GM10847 (cell line): ENCODE data around the gene DNAJC1.

Experiments used
- POLR2A ChIP-seq: IDR thresholded peaks from 2 replicates; pipeline ENCODE4 v1.6.1; 2011; ENCODE audit not compliant: insufficient read length; ENCODE audit errors: extremely low read depth

Gene DNAJC1

DNA sequence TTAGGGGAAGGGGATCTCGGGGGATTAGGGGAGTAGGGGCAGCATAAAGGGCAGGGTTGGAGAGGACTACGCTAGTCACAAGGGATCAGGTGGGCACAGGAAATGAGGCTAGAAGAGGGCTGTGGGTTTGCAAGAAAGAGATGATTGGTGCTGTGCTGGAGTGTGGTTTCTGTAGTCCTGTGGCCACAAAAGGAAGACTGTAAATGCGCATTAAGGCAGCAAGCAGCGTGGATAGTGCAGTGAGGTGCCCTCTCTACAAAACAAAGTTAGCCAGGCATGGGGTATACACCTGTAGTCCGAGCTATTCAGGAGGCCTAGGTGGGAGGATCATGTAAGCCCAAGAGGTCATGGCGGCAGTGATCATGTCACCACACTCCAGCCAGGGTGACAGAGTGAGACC lies 257.4 kb downstream of the DNAJC1 start:
- TF ChIP-seq POLR2A, result no peak

- no peak for TF ChIP-seq POLR2A
Measured at GRCh38 chr10:21744223-21744622, 259.3 kb downstream of the DNAJC1 start.

GRCh38 chr10:21742740-21743412 lies 260.7 kb downstream of the DNAJC1 start:
- no peak for TF ChIP-seq POLR2A

- no peak for TF ChIP-seq POLR2A
Measured at GRCh38 chr10:21740989-21741388, 262.5 kb downstream of the DNAJC1 start.

DNA sequence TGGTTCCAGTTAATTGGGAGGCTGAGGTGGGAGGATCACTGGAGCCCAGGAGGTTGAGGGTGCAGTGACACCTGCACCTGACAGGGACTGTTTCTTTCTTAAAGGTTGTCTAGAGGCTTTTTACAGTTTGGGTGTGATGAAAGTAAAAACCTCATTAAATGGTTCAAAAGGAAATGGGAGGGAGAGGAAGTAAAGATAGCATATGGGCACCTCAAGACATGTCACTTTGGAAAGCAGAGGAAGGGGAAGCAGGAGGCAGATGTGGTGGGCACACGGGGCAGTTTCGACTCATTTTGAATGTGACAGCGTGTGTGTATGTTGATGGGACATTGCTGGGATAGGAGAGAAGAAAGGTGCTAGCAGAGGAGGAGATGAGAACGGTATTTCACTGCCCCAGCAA lies 266.4 kb downstream of the DNAJC1 start:
- TF ChIP-seq POLR2A, result no peak

GRCh38 chr10:21733710-21734109 lies 269.8 kb downstream of the DNAJC1 start:
- TF ChIP-seq POLR2A, result no peak

- no peak for TF ChIP-seq POLR2A
Measured at GRCh38 chr10:21732067-21732772, 271.3 kb downstream of the DNAJC1 start.

GRCh38 chr10:21728618-21729017 lies 274.9 kb downstream of the DNAJC1 start:
- no peak for TF ChIP-seq POLR2A

- TF ChIP-seq POLR2A, result no peak
Measured at GRCh38 chr10:21727452-21728168, 275.9 kb downstream of the DNAJC1 start.

- no peak for TF ChIP-seq POLR2A
Measured at GRCh38 chr10:21726601-21727225, 276.8 kb downstream of the DNAJC1 start.

GRCh38 chr10:21724687-21725367 lies 278.7 kb downstream of the DNAJC1 start:
- no peak for TF ChIP-seq POLR2A

- TF ChIP-seq POLR2A, result no peak
Measured at GRCh38 chr10:21724020-21724589, 279.4 kb downstream of the DNAJC1 start.

GRCh38 chr10:21722209-21722608 lies 281.3 kb downstream of the DNAJC1 start:
- TF ChIP-seq POLR2A, result no peak

GRCh38 chr10:21721000-21721665 lies 282.4 kb downstream of the DNAJC1 start:
- TF ChIP-seq POLR2A, result no peak
